HG02642 (cell line): ENCODE data around the gene PMCH.
"Not testable (repeated sequence)": the region's sequence is repeated elsewhere in the genome, so short reads cannot be mapped to it uniquely, and the experiment has no call there.

ENCODE experiments used
- ATAC-seq: cut with Tn5 transposase; IDR thresholded peaks from one replicate; pipeline ENCODE4 v1.9.1; 2021; ENCODE audit warnings: mild to moderate bottlenecking; ENCODE audit not compliant: unreplicated experiment, poor library complexity

Gene PMCH

GRCh38 chr12:102197789-102198188 lies at the start of gene PMCH:
PMCH (minus strand) TSS chr12:102197833; CDS start chr12:102197770, 63 bp downstream.
- peak; percentile 75 for ATAC-seq

DNA sequence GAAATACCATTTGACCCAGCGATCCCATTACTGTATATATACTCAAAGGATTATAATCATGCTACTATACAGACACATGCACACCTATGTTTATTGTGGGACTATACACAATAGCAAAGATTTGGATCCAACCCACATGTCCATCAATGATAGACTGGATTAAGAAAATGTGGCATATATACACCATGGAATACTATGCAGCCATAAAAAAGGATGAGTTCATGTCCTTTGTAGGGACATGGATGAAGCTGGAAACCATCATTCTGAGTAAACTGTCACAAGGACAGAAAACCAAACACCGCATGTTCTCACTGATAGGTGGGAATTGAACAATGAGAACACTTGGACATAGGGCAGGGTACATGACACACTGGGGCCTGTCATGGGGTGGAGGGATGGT lies 43.2 kb upstream of the PMCH start:
- not testable (repeated sequence) for ATAC-seq

GRCh38 chr12:102234599-102234998 lies 37.0 kb upstream of the PMCH start:
- no peak for ATAC-seq

DNA sequence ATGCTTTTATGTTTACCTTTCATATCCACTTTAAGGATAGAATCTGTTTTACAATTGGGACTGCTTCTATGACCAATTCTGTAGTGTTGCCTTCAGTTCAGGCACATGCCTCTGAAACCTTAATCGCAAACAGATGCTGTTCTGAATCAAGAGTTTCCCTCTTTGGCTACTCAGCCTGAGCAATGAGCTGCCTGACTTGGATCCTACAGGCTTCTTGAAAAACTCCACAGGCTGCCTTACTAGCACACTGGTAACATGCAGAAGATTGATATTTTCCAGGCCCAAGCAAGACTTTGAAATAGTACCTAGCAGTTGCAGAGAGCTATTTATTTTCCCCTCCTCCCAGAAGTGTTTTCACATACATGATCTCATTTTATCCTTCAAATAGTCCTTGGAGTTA lies 34.8 kb upstream of the PMCH start:
- ATAC-seq: no peak

- no peak for ATAC-seq
Observed at GRCh38 chr12:102232036-102232435, 34.4 kb upstream of the PMCH start.

DNA sequence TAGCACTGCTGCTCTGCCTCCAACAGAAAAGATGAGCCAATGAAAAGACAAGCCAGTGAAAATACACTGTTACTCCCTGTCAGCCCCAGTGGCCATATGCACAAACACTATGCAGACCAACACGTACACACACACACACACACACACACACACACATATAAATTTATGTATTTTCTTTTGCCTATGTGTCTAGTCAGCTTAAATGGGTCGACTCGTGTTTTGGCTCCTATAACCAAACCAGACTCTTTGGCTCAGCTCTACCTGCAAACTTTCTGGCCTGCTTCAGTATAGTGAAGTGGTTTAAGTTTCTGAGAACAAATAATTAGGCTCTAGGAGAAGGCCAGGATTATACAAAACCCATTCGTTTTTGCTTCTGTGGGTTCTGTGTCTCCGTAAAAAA lies 30.3 kb upstream of the PMCH start:
- no peak for ATAC-seq

DNA sequence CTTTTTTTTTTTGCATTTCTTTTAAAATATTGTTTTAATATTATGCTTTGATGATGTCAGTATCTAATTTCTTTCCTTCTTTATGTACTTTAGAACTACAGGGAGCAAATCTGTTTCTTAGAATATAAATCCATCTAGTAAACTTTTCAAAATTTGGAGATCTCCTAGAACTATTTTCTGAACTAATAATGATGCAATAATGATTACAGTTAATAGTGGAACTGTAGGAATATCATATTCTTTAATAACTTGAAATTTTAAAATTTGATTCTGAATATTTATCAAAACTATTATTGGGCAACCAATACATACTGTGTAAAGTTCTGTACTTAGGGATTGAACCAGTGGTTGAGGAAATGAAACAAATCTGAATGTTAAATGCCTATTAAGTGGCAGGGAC lies 23.1 kb upstream of the PMCH start:
- no peak for ATAC-seq

DNA sequence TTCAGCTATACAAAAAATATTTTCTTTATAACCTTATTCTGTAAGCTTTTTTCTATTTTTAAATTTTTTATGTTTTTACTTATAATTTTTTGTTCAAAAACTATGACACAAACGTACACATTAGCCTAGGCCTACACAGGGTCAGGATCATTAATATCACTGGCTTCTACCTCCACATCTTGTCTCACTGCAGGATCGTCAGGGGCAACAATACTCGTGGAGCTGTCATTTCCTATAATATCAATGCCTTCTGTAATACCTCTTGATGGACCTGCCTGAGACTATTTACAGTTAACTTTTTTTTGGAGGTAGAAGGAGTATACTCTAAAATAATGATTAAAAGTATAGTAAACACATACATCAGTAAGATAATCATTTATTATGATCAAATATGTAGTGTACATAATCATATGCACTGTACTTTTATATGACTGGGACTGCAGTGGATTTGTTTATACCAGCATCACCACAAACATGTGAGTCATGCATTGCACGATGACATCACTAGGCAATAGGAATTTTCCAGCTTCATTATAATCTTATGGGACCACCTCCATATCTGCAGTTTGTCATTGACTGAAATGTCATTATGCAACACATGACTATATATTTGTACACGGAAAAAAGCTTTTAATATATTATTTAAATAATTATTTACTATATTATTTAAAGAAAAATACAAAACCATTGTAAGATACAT lies 18.5 kb upstream of the PMCH start:
- ATAC-seq: no peak

DNA sequence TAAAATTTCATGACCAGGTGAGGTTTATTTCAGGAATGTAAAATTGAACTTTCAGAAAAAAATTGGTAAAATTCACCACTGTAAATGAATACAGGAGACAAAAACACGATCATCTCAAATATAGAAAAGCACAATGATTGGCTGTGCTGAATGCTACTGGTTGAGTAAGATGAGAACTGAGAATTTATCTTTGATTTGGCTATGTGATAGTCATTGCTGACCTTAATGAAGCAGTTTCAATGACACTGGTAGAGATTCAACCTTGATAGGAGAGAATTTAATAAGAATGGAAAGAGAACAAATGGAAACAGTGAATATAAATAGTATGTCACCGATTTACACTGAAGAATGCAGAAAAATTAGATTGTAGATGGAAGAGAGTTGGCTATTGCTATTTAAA lies 6.4 kb upstream of the PMCH start:
- ATAC-seq: no peak

DNA sequence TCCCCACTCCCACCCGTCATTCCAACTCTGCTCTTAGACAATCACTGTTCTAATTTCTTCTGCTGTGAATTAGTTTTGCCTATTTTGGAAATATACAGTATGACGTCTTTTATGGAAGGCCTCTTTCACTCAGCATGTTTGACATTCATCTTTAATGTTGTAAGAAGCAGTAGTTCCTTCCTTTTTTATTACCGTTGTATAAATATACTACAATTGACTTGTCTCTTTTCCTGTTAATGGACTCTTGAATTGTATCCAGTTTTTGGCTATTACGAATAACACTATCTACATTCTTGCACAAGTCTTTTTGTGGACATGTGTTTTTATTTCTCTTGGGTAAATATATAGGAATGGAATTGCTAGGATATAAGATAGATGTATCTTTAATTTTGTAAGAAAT lies 4.9 kb upstream of the PMCH start:
- ATAC-seq: no peak

- no peak for ATAC-seq
Observed at GRCh38 chr12:102201436-102202061, 3.9 kb upstream of the PMCH start.

- no peak for ATAC-seq
Observed at GRCh38 chr12:102195826-102196225, 1.8 kb downstream of the PMCH start.

- no peak for ATAC-seq
Observed at GRCh38 chr12:102182635-102183034, 15.0 kb downstream of the PMCH start.

GRCh38 chr12:102174761-102175160 lies 22.9 kb downstream of the PMCH start:
- ATAC-seq: no peak

GRCh38 chr12:102174117-102174516 lies 23.5 kb downstream of the PMCH start:
- ATAC-seq: no peak

- ATAC-seq: no peak
Observed at GRCh38 chr12:102172436-102172835, 25.2 kb downstream of the PMCH start.

- no peak for ATAC-seq
Observed at GRCh38 chr12:102171951-102172350, 25.7 kb downstream of the PMCH start.

DNA sequence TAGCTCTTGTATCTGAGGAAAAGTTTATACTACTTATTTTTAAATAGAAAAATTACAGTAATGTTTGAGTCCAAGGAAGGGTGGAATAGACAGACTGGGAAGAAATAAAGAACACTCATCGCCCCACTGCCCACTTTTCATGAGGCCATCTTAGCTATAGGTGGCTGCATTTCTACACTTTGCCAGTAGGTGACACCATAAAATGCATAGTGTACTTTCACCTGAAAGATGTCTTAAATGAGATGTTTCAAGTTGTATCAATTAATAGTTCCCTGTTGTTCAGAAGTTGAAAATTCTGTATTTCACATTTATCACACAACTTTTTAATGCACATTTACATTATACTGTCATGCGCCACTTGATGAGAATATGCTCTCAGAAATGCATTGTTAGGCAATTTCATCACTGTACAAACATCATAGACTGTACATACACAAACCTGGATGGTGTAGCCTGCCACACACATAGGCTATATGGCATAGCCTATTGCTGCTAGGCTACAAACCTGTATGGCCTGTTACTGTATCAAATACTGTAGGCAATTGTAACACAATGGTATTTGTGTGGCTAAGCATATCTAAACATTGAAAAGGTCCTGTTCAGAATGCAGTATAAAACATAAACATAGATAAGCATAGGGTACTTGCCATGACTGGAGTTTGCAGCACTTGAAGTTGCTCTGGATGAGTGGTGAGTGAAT lies 27.6 kb downstream of the PMCH start:
- no peak for ATAC-seq

DNA sequence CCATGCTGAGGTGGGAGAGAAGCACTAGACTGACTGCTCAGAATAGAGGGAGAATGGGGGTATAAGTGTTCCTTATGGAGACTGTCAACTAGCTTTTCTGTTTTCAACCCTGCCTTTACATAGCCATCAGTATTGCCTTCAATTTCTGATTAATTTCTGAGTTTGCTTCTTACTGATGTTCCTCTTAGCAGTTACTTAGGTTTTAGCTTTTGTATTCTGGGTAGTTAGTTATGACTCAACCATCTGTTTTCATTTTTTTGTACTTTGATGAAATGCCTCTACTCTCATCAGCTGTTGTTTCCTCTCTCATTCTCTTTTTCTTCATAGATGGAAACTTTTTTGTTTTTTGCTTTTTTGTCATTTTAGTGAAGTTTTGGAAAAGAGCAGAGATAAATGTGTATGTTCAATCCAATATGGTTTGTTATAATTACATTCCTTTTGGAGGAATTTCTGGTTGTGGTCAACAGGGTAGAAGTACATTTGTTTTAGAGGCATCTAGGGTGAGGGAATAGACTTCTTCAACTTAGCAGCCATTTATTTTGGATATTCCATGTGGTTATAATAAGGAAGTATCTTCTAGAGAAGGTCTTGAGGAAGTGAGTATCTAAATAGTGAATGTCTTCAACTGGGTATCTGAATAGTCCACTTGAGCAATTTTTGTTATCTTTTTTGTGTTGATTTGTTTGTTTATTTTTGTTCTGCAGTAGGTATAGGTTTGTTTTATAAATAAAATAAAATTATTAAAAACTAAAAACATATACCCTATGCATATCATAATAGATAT lies 29.6 kb downstream of the PMCH start:
- ATAC-seq: peak; percentile 85

DNA sequence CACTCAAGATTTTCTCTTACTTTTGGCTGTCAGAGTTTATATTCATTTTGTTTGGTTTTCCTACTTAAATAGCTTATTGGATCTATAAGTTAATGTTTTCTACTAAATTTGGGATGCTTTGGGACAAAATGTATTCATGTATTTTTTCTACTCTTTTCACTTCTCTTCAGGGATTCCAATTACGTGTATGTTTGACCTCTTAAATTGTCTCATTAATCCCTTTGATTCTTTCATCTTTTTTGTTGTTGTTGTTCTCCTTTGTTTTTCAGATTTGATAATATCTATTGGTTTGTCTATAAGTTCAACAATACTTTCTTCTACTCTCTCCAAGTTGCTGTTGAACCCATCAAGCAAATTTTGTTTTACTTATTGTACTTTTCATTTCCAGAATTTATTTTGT lies 34.2 kb downstream of the PMCH start:
- no peak for ATAC-seq

- not testable (repeated sequence) for ATAC-seq
Observed at GRCh38 chr12:102155206-102155605, 42.4 kb downstream of the PMCH start.
